Esophagus muscularis mucosa (tissue), 4 donors: ENCODE measurements around the gene RPS6KA5. TPM values are rescaled to one million over a fixed set of nuclear protein-coding genes. Genes with fewer than 3 reads are reported as not detected.
"Not testable (repeated sequence)": the region's sequence is repeated elsewhere in the genome, so short reads cannot be mapped to it uniquely, and the experiment has no call there.

Experiments
- DNase-seq: peaks from one replicate; pipeline ENCODE4 v3.0.0-alpha.2; 2017; ENCODE audit errors: extremely low spot score
- H3K27ac ChIP-seq, 4 donors: fragments of 200-600 bp; sonication (generic); replicated peaks in 1 of 4; 1 replicate in 3 of 4; 2 replicates in 1 of 4; pipeline ENCODE4 v1.5.1; 2016 to 2019; ENCODE audit warnings: mild to moderate bottlenecking in 1 of 4
- H3K27me3 ChIP-seq, 4 donors: fragments of 200-600 bp; sonication (generic); one replicate each; pipeline versions ENCODE4 v1.5.1 to v1.6.0; 2016 to 2019
- H3K36me3 ChIP-seq, 4 donors: fragments of 200-600 bp; sonication (generic); one replicate each; pipeline ENCODE4 v1.5.1; 2016 to 2019
- H3K4me1 ChIP-seq, 4 donors: fragments of 200-600 bp; sonication (generic); one replicate each; pipeline ENCODE4 v1.5.1; 2016 to 2019
- H3K4me3 ChIP-seq, 4 donors: fragments of 200-600 bp; sonication (generic); 1 replicate in 2 of 4; 2 replicates in 2 of 4; pipeline ENCODE4 v1.5.1; 2016 to 2019; ENCODE audit warnings: mild to moderate bottlenecking in 4 of 4, moderate library complexity in 1 of 4
- H3K9me3 ChIP-seq, 4 donors: fragments of 200-600 bp; sonication (generic); 1 replicate in 3 of 4; 2 replicates in 1 of 4; pipeline ENCODE4 v1.5.1; 2016 to 2019
- CTCF ChIP-seq, 3 experiments: fragments of 200-600 bp in 2 of 3; fragments of 450-650 bp in 1 of 3; sonication (generic) in 2 of 3; IDR thresholded peaks; one replicate each; pipeline ENCODE4 v1.5.1; 2017 to 2019; ENCODE audit warnings: antibody characterized with exemption in 3 of 3, mild to moderate bottlenecking in 2 of 3, moderate library complexity in 1 of 3
- EP300 ChIP-seq: sonication (generic); formaldehyde crosslinking; IDR thresholded peaks from one replicate; pipeline ENCODE4 v1.6.1; 2017; ENCODE audit warnings: antibody characterized with exemption
- POLR2A ChIP-seq: fragments of 450-650 bp; IDR thresholded peaks from one replicate; pipeline ENCODE4 v1.6.1; 2017; ENCODE audit warnings: antibody characterized with exemption, moderate library complexity, mild to moderate bottlenecking, low read depth
- POLR2AphosphoS5 ChIP-seq, 2 donors: sonication (generic); formaldehyde crosslinking; IDR thresholded peaks; one replicate each; pipeline ENCODE4 v1.6.1; 2017; ENCODE audit warnings: antibody characterized with exemption in 2 of 2
- WGBS: methylation state at CpG from one replicate; pipeline ENCODE4 v1.1.5; 2018; 5-methylcytosine and 5-hydroxymethylcytosine counted together
- intact Hi-C: fragments of 100-400 bp; cut with DNase I; formaldehyde crosslinking; loops from one replicate; pipeline ENCODE4 v1.15.1; 2023
- total RNA-seq, 4 donors: library from RNA; depleted of rRNA; stranded (reverse); fragments of >200 nt; gene quantifications; one replicate each; pipeline versions ENCODE4 v1.1.0 to v1.2.1, GENCODE V29; 2016

Gene RPS6KA5
- total RNA-seq, 4 donors from 2014 or later = 30.8 to 40.6 (median 35.0) TPM

GRCh38 chr14:90829677-90830076, 230.8 kb downstream of the RPS6KA5 start:
- intact Hi-C loops = no loop called here
- no peak for TF ChIP-seq POLR2A
- TF ChIP-seq CTCF (IDR thresholded peaks at IDR 0.05) = no peak
- no peak for TF ChIP-seq EP300
- no peak for TF ChIP-seq POLR2AphosphoS5 (IDR thresholded peaks at IDR 0.05)
- Histone ChIP-seq H3K27me3 (no peaks in the 10 kb centered on the region), H3K4me1 (peaks cover 11 to 17% (median 13%) of the 10 kb centered on the region in 4 donors), H3K36me3 (no peaks in the 10 kb centered on the region), H3K9me3 (no peaks in the 10 kb centered on the region), H3K27ac (no peak overlapping the region), H3K4me3 (no peak overlapping the region)
- DNase-seq = no peak
- 100% methylated on average over 3 of the region's 4 CpGs for WGBS

- no peak for DNase-seq
- 77% methylated on average over 17 of the region's 17 CpGs for WGBS
- TF ChIP-seq POLR2A (no peak), CTCF (IDR thresholded peaks at IDR 0.05) (no peak), POLR2AphosphoS5 (IDR thresholded peaks at IDR 0.05) (no peak), EP300 (no peak)
- no peaks in the 10 kb centered on the region for H3K27me3 ChIP-seq
- H3K27ac ChIP-seq = peak overlapping the region; percentile 75 to 84 (median 78)
- H3K4me1 ChIP-seq = peaks cover 11 to 17% (median 13%) of the 10 kb centered on the region in 4 donors
- no peaks in the 10 kb centered on the region for H3K36me3 ChIP-seq
- intact Hi-C loops = no loop called here
- H3K9me3 ChIP-seq = peaks cover 0 to 5% (median 2%) of the 10 kb centered on the region in 4 donors
- H3K4me3 ChIP-seq = peak overlapping the region; percentile 47 to 56 (median 51)
These were observed 231.6 kb downstream of the RPS6KA5 start for GRCh38 chr14:90828642-90829487.

- no peaks in the 10 kb centered on the region for H3K27me3 ChIP-seq
- intact Hi-C loops = no loop called here
- H3K4me1 ChIP-seq = peaks cover 11 to 17% (median 13%) of the 10 kb centered on the region in 4 donors
- TF ChIP-seq EP300 (no peak), POLR2AphosphoS5 (IDR thresholded peaks at IDR 0.05) (peak; percentile 72 to 79)
- H3K9me3 ChIP-seq = peaks cover 0 to 10% (median 7%) of the 10 kb centered on the region in 4 donors
- H3K36me3 ChIP-seq = no peaks in the 10 kb centered on the region
- H3K27ac ChIP-seq = peak overlapping the region; percentile 75 to 84 (median 78)
- 2% methylated on average over 15 of the region's 42 CpGs for WGBS
- peak overlapping the region; percentile 47 to 56 (median 51) for H3K4me3 ChIP-seq
- peak; percentile 99 for DNase-seq
These were observed 232.4 kb downstream of the RPS6KA5 start for GRCh38 chr14:90827919-90828610.

GRCh38 chr14:90823542-90823941, 236.9 kb downstream of the RPS6KA5 start:
- H3K27ac ChIP-seq, H3K4me1 ChIP-seq, H3K4me3 ChIP-seq, intact Hi-C loops, H3K36me3 ChIP-seq, DNase-seq, H3K27me3 ChIP-seq: not testable (repeated sequence)
- WGBS = 81% methylated on average over 4 of the region's 4 CpGs
- peaks cover 0 to 14% (median 7%) of the 10 kb centered on the region in 4 donors for H3K9me3 ChIP-seq

- Histone ChIP-seq H3K36me3 (no peaks in the 10 kb centered on the region), H3K4me1 (peaks cover 0 to 7% (median 6%) of the 10 kb centered on the region in 4 donors), H3K4me3 (no peak overlapping the region), H3K27me3 (no peaks in the 10 kb centered on the region), H3K27ac (no peak overlapping the region), H3K9me3 (peaks cover 4 to 14% (median 7%) of the 10 kb centered on the region in 4 donors)
- no peak for DNase-seq
- WGBS = 62% methylated on average over 7 of the region's 11 CpGs
- intact Hi-C loops = no loop called here
- TF ChIP-seq EP300 (no peak), CTCF (IDR thresholded peaks at IDR 0.05) (no peak), POLR2A (no peak), POLR2AphosphoS5 (IDR thresholded peaks at IDR 0.05) (no peak)
These were observed 239.5 kb downstream of the RPS6KA5 start for GRCh38 chr14:90820958-90821357.
